Neural cell (in vitro differentiated cells): Measurements from ENCODE around the gene DOK1. TPM values are rescaled to one million over a fixed set of nuclear protein-coding genes. Genes with fewer than 3 reads are reported as not detected.

Source experiments
- H2AFZ ChIP-seq: fragments of 200-600, 300-800 bp; sonication (generic), shearing (Covaris generic); 2 replicates; pipeline ENCODE4 v1.6.0; 2014; ENCODE audit warnings: low read depth, mild to moderate bottlenecking, antibody characterized with exemption, low read length, moderate library complexity
- H3F3A ChIP-seq: fragments of 200-600 bp; shearing (Covaris generic); 2 replicates; pipeline ENCODE4 v1.6.1; 2016; ENCODE audit warnings: mild to moderate bottlenecking, moderate library complexity, mixed read lengths, antibody characterized with exemption, low read length; ENCODE audit not compliant: insufficient read depth, poor library complexity, severe bottlenecking
- H3K27ac ChIP-seq: fragments of 200-600, 300-800 bp; sonication (generic), shearing (Covaris generic); 2 replicates; pipeline ENCODE4 v1.5.1; 2014; ENCODE audit warnings: mild to moderate bottlenecking, low read length, moderate library complexity
- H3K27me3 ChIP-seq: fragments of 300-800, 200-600 bp; sonication (generic), shearing (Covaris generic); 2 replicates; pipeline ENCODE4 v1.6.0; 2014; ENCODE audit warnings: mild to moderate bottlenecking, low read depth, low read length, moderate library complexity; ENCODE audit not compliant: insufficient read depth
- H3K36me3 ChIP-seq: fragments of 300-800, 200-600 bp; sonication (generic), shearing (Covaris generic); 2 replicates; pipeline ENCODE4 v1.5.1; 2014; ENCODE audit warnings: mild to moderate bottlenecking, antibody characterized with exemption, low read length, moderate library complexity; ENCODE audit not compliant: insufficient read depth
- H3K4me2 ChIP-seq: fragments of 300-800, 200-600 bp; sonication (generic), shearing (Covaris generic); 2 replicates; pipeline ENCODE4 v1.6.0; 2014; ENCODE audit warnings: mild to moderate bottlenecking, low read length
- H3K4me3 ChIP-seq: fragments of 300-800, 200-600 bp; sonication (generic), shearing (Covaris generic); 2 replicates; pipeline ENCODE4 v1.5.1; 2014; ENCODE audit warnings: mild to moderate bottlenecking, low read length, moderate library complexity
- H3K79me2 ChIP-seq: fragments of 200-600 bp; shearing (Covaris generic); replicated peaks from 2 replicates; pipeline ENCODE4 v1.6.0; 2014; ENCODE audit warnings: mild to moderate bottlenecking, low read length, moderate library complexity; ENCODE audit not compliant: insufficient read depth
- H3K9ac ChIP-seq: fragments of 300-800, 200-600 bp; sonication (generic), shearing (Covaris generic); 2 replicates; pipeline ENCODE4 v1.6.1; 2016; ENCODE audit warnings: mild to moderate bottlenecking, low read length, mixed read lengths
- H3K9me2 ChIP-seq: fragments of 200-600 bp; shearing (Covaris generic); 2 replicates; pipeline ENCODE4 v1.6.1; 2016; ENCODE audit warnings: mild to moderate bottlenecking, low read length, mixed read lengths; ENCODE audit not compliant: insufficient read depth
- H3K9me3 ChIP-seq: fragments of 200-600, 300-800 bp; sonication (generic), shearing (Covaris generic); 2 replicates; pipeline ENCODE4 v1.6.1; 2016; ENCODE audit warnings: mild to moderate bottlenecking, mixed run types, low read length, moderate library complexity, mixed read lengths
- H4K20me1 ChIP-seq: fragments of 200-600 bp; shearing (Covaris generic); 2 replicates; pipeline ENCODE4 v1.6.1; 2016; ENCODE audit warnings: mild to moderate bottlenecking, mixed run types; ENCODE audit not compliant: insufficient read depth
- EP300 ChIP-seq: fragments of 450-650 bp; conservative IDR thresholded peaks from 2 replicates; pipeline ENCODE4 v1.6.1; 2014; ENCODE audit warnings: antibody characterized with exemption, mild to moderate bottlenecking, moderate library complexity; ENCODE audit not compliant: poor library complexity, severe bottlenecking
- EZH2 ChIP-seq: fragments of 200-600, 300-800 bp; shearing (Covaris generic), sonication (generic); IDR thresholded peaks from 2 replicates; pipeline ENCODE4 v1.6.1; 2014; ENCODE audit warnings: antibody characterized with exemption, low read length, borderline replicate concordance, mild to moderate bottlenecking; ENCODE audit not compliant: insufficient read depth, poor library complexity, severe bottlenecking
- MXI1 ChIP-seq: fragments of 450-650 bp; conservative IDR thresholded peaks from 2 replicates; pipeline ENCODE4 v1.6.1; 2014; ENCODE audit warnings: antibody characterized with exemption, mild to moderate bottlenecking; ENCODE audit not compliant: poor library complexity, severe bottlenecking
- POLR2AphosphoS5 ChIP-seq: IDR thresholded peaks from 2 replicates; pipeline ENCODE4 v1.6.1; 2012
- RAD21 ChIP-seq: fragments of 450-650 bp; conservative IDR thresholded peaks from 2 replicates; pipeline ENCODE4 v1.6.1; 2014; ENCODE audit warnings: antibody characterized with exemption, mild to moderate bottlenecking, moderate library complexity
- SMC3 ChIP-seq: fragments of 450-650 bp; conservative IDR thresholded peaks from 2 replicates; pipeline ENCODE4 v1.6.1; 2014; ENCODE audit warnings: antibody characterized with exemption, mild to moderate bottlenecking, moderate library complexity; ENCODE audit not compliant: poor library complexity
- TAF1 ChIP-seq: IDR thresholded peaks from 2 replicates; pipeline ENCODE4 v1.6.1; 2012; ENCODE audit warnings: low read depth
- polyA plus RNA-seq: library from polyadenylated mRNA; depleted of rRNA; stranded (reverse); fragments of >200 nt; gene quantifications from 2 replicates; pipeline ENCODE4 v1.2.3, GENCODE V29; 2014
- TF ChIP-seq, protein P1 (sequence below): fragments of 450-650 bp; IDR thresholded peaks from 2 replicates; pipeline ENCODE4 v1.5.1; 2014; ENCODE audit warnings: antibody characterized with exemption, mild to moderate bottlenecking, moderate library complexity; ENCODE audit not compliant: poor library complexity, severe bottlenecking
- TF ChIP-seq, protein P2 (sequence below): IDR thresholded peaks from 2 replicates; pipeline ENCODE4 v1.6.1; 2012; ENCODE audit warnings: borderline replicate concordance

The DOK1 gene
- polyA plus RNA-seq, 1 donor from 2014 or later, result 0.79 TPM

DNA sequence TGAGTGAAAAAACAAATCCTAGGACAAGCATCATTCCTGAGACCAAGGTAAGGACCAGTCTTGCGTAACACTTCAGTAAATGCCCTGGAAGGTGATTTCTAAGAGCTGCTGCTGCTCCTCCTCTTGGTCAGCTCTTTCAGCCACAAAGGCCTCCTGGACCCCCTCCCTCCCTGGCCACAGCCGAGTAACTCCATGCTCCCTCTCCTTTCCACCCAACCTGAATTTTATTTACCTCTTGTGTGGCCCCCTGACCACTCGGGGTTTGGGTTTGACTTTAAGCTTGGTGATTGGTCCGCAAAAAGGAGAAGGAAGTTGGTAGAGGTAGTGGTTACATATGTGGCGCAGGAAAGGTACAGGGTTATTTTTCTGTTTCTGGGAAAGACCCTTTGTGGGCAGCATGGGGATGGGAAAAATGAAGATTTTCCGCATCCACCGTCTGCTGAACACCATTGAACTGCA lies 15.6 kb upstream of the DOK1 start:
- no peak overlapping the region for H3K4me2 ChIP-seq
- no peaks in the 10 kb centered on the region for H4K20me1 ChIP-seq
- H3K9ac ChIP-seq, result no peak overlapping the region
- H3K79me2 ChIP-seq, result no peaks in the 10 kb centered on the region
- H3F3A ChIP-seq, result no peaks in the 10 kb centered on the region
- H3K9me2 ChIP-seq, result no peaks in the 10 kb centered on the region
- no peaks in the 10 kb centered on the region for H3K9me3 ChIP-seq
- H3K36me3 ChIP-seq, result no peaks in the 10 kb centered on the region
- no peak overlapping the region for H3K27ac ChIP-seq
- H2AFZ ChIP-seq, result no peak overlapping the region
- TF ChIP-seq EP300 (no peak), SMC3 (no peak)
- TF ChIP-seq, protein P1, sequence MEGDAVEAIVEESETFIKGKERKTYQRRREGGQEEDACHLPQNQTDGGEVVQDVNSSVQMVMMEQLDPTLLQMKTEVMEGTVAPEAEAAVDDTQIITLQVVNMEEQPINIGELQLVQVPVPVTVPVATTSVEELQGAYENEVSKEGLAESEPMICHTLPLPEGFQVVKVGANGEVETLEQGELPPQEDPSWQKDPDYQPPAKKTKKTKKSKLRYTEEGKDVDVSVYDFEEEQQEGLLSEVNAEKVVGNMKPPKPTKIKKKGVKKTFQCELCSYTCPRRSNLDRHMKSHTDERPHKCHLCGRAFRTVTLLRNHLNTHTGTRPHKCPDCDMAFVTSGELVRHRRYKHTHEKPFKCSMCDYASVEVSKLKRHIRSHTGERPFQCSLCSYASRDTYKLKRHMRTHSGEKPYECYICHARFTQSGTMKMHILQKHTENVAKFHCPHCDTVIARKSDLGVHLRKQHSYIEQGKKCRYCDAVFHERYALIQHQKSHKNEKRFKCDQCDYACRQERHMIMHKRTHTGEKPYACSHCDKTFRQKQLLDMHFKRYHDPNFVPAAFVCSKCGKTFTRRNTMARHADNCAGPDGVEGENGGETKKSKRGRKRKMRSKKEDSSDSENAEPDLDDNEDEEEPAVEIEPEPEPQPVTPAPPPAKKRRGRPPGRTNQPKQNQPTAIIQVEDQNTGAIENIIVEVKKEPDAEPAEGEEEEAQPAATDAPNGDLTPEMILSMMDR, result no peak
- TF ChIP-seq, protein P2, sequence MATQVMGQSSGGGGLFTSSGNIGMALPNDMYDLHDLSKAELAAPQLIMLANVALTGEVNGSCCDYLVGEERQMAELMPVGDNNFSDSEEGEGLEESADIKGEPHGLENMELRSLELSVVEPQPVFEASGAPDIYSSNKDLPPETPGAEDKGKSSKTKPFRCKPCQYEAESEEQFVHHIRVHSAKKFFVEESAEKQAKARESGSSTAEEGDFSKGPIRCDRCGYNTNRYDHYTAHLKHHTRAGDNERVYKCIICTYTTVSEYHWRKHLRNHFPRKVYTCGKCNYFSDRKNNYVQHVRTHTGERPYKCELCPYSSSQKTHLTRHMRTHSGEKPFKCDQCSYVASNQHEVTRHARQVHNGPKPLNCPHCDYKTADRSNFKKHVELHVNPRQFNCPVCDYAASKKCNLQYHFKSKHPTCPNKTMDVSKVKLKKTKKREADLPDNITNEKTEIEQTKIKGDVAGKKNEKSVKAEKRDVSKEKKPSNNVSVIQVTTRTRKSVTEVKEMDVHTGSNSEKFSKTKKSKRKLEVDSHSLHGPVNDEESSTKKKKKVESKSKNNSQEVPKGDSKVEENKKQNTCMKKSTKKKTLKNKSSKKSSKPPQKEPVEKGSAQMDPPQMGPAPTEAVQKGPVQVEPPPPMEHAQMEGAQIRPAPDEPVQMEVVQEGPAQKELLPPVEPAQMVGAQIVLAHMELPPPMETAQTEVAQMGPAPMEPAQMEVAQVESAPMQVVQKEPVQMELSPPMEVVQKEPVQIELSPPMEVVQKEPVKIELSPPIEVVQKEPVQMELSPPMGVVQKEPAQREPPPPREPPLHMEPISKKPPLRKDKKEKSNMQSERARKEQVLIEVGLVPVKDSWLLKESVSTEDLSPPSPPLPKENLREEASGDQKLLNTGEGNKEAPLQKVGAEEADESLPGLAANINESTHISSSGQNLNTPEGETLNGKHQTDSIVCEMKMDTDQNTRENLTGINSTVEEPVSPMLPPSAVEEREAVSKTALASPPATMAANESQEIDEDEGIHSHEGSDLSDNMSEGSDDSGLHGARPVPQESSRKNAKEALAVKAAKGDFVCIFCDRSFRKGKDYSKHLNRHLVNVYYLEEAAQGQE, result no peak
- no peaks in the 10 kb centered on the region for H3K27me3 ChIP-seq
- H3K4me3 ChIP-seq, result no peak overlapping the region

DNA sequence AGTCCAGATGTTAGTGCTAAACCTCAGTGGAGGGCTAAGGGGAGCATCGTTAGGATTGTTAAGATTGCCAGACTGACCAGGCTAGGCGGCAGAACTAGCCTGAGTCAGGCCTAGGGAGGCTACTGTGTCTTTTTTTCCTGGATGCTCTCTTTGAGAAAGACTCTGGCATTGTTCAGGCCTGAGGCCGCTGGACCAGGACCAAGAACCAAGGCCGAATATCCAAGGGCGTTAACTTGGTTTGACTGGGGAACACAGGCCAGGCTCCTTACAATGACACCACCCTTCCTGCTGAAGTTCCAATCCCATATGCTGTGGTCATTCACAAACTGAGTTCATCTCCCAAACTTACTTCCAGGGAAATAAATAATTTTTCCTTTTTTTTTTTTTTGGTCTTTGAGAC lies 14.2 kb upstream of the DOK1 start:
- Histone ChIP-seq H3K27ac (no peak overlapping the region), H3K9me3 (no peaks in the 10 kb centered on the region), H3K4me3 (no peak overlapping the region), H4K20me1 (no peaks in the 10 kb centered on the region), H3K9me2 (no peaks in the 10 kb centered on the region), H3K9ac (no peak overlapping the region), H2AFZ (no peak overlapping the region), H3K27me3 (no peaks in the 10 kb centered on the region), H3K36me3 (no peaks in the 10 kb centered on the region), H3K79me2 (no peaks in the 10 kb centered on the region), H3F3A (no peaks in the 10 kb centered on the region), H3K4me2 (no peak overlapping the region)
- TF ChIP-seq EP300 (no peak), SMC3 (no peak), TAF1 (no peak), POLR2AphosphoS5 (no peak), EZH2 (no peak), MXI1 (no peak), RAD21 (no peak)
- TF ChIP-seq, protein P2, result no peak
- TF ChIP-seq, protein P1, result no peak
